ENCODE measurements around the gene CPM. TPM values are rescaled to one million over a fixed set of nuclear protein-coding genes. Genes with fewer than 3 reads are reported as not detected.
"Not testable (repeated sequence)": the region's sequence is repeated elsewhere in the genome, so short reads cannot be mapped to it uniquely, and the experiment has no call there.

CPM gene
- total and polyA plus RNA-seq, 7 experiments from 2014 or later, result 0.06 to 5.9 (median 1.8) TPM

DNA sequence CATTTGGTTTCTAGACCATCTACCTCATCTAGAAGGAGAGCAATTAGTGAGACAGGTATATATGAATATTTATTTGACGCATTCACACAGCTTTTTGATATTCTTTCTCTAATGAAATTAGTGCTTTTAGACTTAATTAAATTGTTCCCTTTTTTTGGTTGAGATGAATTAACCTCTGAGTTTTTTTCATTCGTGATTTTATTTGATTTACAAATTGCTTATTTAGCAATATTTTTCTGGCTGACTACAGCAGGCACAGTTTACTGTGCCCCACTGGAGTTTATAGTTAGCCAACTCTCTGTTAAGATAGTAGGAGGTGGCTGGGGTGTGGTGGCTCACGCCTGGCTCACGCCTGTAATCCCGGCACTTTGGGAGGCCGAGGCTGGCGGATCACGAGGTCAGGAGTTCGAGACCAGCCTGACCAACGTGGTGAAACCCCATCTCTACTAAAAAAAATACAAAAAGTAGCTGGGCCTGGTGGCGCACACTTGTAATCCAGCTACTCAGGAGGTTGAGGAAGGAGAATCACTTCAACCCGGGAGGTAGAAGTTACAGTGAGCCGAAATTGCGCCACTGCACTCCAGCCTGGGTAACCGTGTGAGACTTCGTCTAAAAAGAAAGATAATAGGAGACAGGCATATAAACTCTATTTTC lies 108.2 kb downstream of the CPM start:
- intact Hi-C loops (cut with micrococcal nuclease), result no loop called here
- peak overlapping the region in 4 of 9 donors; percentile 12 to 83 (median 54) for H3K27ac Mint-ChIP-seq
- no peak overlapping the region for H3K27ac ChIP-seq (ENCODE audit: low read depth, low read length)
- H3K36me3 ChIP-seq (ENCODE audit: control insufficient read depth in 2 of 3, insufficient read depth in 3 of 3, low read length in 3 of 3), result peaks cover 15 to 73% (median 15%) of the 10 kb centered on the region in 3 experiments
- no peaks in the 10 kb centered on the region for H3K9me3 Mint-ChIP-seq
- H3K27me3 ChIP-seq (ENCODE audit: control insufficient read depth in 2 of 2, insufficient read depth in 2 of 2, low read length in 2 of 2), result no peaks in the 10 kb centered on the region
- ATAC-seq (no peak), DNase-seq (no peak)
- CTCF ChIA-PET, result interaction anchor here (0.7 kb wide), 1 partner anchor 267 kb away, joined by 3 read pairs; no protein-coding TSS in a partner anchor
- H3K4me1 ChIP-seq (ENCODE audit: control insufficient read depth in 2 of 2, insufficient read depth in 2 of 2, low read length in 2 of 2), result no peaks in the 10 kb centered on the region
- no peaks in the 10 kb centered on the region for H3K9me3 ChIP-seq (ENCODE audit: control insufficient read depth in 2 of 3, low read length in 3 of 3)
- H3K27me3 Mint-ChIP-seq, result no peaks in the 10 kb centered on the region
- H3K4me3 ChIP-seq (ENCODE audit: low read length), result no peak overlapping the region
- peaks cover 5 to 40% (median 31%) of the 10 kb centered on the region in 5 donors for H3K36me3 Mint-ChIP-seq
- H3K4me3 Mint-ChIP-seq, result no peak overlapping the region
- POLR2A ChIA-PET, result no interaction called here
- H3K4me1 Mint-ChIP-seq, result peaks cover 3 to 43% (median 13%) of the 10 kb centered on the region in 7 donors

DNA sequence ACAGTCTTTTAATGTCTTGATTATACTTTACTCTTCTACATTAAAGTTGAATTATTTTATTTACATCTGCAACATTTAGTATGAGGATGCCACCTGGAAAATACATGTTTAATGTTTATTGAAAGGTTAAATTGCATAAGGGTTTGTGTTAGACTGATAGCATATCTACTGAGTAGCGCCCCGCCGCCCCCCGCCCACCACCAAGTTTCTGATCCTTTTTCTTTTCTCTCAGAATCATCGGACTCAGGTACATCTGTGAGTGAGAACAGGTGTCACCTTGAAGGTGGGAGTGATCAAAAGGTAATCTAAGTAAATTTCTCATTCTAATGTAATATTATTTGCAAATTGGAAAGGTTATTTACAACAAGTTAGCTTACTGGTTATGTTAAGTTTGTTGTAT lies 108.8 kb downstream of the CPM start:
- H3K9me3 Mint-ChIP-seq, result no peaks in the 10 kb centered on the region
- CTCF ChIA-PET, result interaction anchor here (0.7 kb wide), 1 partner anchor 268 kb away, joined by 3 read pairs; no protein-coding TSS in a partner anchor
- no peaks in the 10 kb centered on the region for H3K27me3 ChIP-seq (ENCODE audit: control insufficient read depth in 2 of 2, insufficient read depth in 2 of 2, low read length in 2 of 2)
- ATAC-seq (no peak), DNase-seq (no peak)
- H3K4me3 ChIP-seq (ENCODE audit: low read length), result no peak overlapping the region
- peak overlapping the region in 5 of 9 donors; percentile 32 to 76 (median 62) for H3K27ac Mint-ChIP-seq
- no peak overlapping the region for H3K4me3 Mint-ChIP-seq
- H3K4me1 Mint-ChIP-seq, result peaks cover 3 to 45% (median 15%) of the 10 kb centered on the region in 7 donors
- no peaks in the 10 kb centered on the region for H3K27me3 Mint-ChIP-seq
- intact Hi-C loops (cut with micrococcal nuclease), result no loop called here
- peaks cover 15 to 77% (median 17%) of the 10 kb centered on the region in 3 experiments for H3K36me3 ChIP-seq (ENCODE audit: control insufficient read depth in 2 of 3, insufficient read depth in 3 of 3, low read length in 3 of 3)
- no peaks in the 10 kb centered on the region for H3K9me3 ChIP-seq (ENCODE audit: control insufficient read depth in 2 of 3, low read length in 3 of 3)
- H3K36me3 Mint-ChIP-seq, result peaks cover 5 to 44% (median 33%) of the 10 kb centered on the region in 5 donors
- peak overlapping the region; percentile 11 for H3K27ac ChIP-seq (ENCODE audit: low read depth, low read length)
- POLR2A ChIA-PET, result no interaction called here
- H3K4me1 ChIP-seq (ENCODE audit: control insufficient read depth in 2 of 2, insufficient read depth in 2 of 2, low read length in 2 of 2), result no peaks in the 10 kb centered on the region

DNA sequence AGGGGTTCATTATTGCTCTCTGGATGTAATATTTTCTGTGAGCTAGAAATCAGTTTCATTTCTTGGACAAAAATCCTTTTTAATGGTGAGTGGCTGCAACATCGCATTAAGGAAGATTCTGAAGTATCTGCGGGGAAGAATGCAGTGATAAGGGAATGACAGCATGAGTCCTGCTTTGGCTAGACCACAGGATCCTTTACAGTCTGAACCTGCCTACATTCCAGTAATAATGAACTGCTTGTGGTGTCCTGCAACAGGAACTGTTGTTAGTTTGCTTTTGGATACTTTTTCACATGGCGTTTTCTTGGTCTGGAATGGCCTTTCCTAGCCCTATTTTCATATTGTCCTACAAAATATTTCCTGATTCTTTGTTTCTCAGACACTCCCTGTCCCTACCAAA lies 109.3 kb downstream of the CPM start:
- no peak for DNase-seq
- ChIA-PET POLR2A (no interaction called here), CTCF (no interaction called here)
- no peak overlapping the region for H3K4me3 Mint-ChIP-seq
- H3K27me3 Mint-ChIP-seq, result no peaks in the 10 kb centered on the region
- H3K36me3 ChIP-seq (ENCODE audit: control insufficient read depth in 2 of 3, insufficient read depth in 3 of 3, low read length in 3 of 3), result peaks cover 11 to 77% (median 15%) of the 10 kb centered on the region in 3 experiments
- no peak overlapping the region for H3K4me3 ChIP-seq (ENCODE audit: low read length)
- ATAC-seq, result no peak
- no peaks in the 10 kb centered on the region for H3K27me3 ChIP-seq (ENCODE audit: control insufficient read depth in 2 of 2, insufficient read depth in 2 of 2, low read length in 2 of 2)
- H3K27ac Mint-ChIP-seq, result peak overlapping the region in 6 of 9 donors; percentile 11 to 76 (median 56)
- H3K27ac ChIP-seq (ENCODE audit: low read depth, low read length), result peak overlapping the region; percentile 11
- H3K36me3 Mint-ChIP-seq, result peaks cover 5 to 44% (median 37%) of the 10 kb centered on the region in 5 donors
- H3K9me3 Mint-ChIP-seq, result no peaks in the 10 kb centered on the region
- no peaks in the 10 kb centered on the region for H3K4me1 ChIP-seq (ENCODE audit: control insufficient read depth in 2 of 2, insufficient read depth in 2 of 2, low read length in 2 of 2)
- H3K4me1 Mint-ChIP-seq, result peaks cover 3 to 50% (median 18%) of the 10 kb centered on the region in 7 donors
- H3K9me3 ChIP-seq (ENCODE audit: control insufficient read depth in 2 of 3, low read length in 3 of 3), result no peaks in the 10 kb centered on the region
- intact Hi-C loops (cut with micrococcal nuclease), result no loop called here

DNA sequence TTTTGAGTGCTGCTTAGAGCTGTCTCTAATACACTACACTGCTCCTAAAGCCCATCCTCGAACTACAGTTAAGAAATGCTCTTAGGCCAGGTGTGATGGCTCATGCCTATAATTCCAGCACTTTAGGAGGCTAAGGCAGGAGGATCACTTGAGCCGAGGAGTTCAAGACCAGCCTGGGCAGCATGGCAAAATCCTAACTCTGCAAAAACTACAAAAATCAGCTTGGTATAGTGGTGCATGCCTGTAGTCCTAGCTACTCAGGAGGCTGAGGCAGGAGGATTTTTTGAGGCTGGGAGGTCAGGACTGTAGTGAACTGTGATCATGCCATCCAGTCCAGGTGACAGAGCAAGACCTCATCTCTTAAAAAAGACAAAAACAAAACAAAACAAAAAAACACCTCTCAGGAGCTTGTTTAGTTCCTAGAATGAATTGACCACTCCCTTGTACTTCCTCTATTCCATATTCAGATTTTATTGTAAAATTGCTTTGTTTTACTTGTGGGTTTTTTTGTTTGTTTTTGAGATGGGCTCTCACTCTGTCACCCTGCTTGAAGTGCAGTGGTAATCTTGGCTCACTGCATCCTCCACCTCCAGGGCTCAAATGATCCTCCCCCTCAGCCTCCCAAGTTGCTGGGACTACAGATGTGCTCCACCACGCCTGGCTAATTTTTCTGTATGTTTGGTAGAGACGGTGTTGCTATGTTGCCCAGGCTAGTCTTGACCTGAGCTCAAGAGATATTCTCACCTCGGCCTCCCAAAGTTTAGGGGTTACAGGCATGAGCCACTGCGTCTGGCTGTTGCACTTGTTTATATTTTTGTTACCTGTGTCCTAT lies 111.4 kb downstream of the CPM start:
- Mint-ChIP-seq H3K4me1 (peaks cover 3 to 54% (median 18%) of the 10 kb centered on the region in 7 donors), H3K36me3 (peaks cover 5 to 49% (median 33%) of the 10 kb centered on the region in 5 donors), H3K4me3 (no peak overlapping the region), H3K27ac (peak overlapping the region; percentile 15 to 81 (median 75)), H3K9me3 (no peaks in the 10 kb centered on the region), H3K27me3 (no peaks in the 10 kb centered on the region)
- no peak overlapping the region for H3K4me3 ChIP-seq (ENCODE audit: low read length)
- no peaks in the 10 kb centered on the region for H3K27me3 ChIP-seq (ENCODE audit: control insufficient read depth in 2 of 2, insufficient read depth in 2 of 2, low read length in 2 of 2)
- ATAC-seq (no peak), DNase-seq (no peak)
- H3K36me3 ChIP-seq (ENCODE audit: control insufficient read depth in 2 of 3, insufficient read depth in 3 of 3, low read length in 3 of 3), result peaks cover 9 to 69% (median 11%) of the 10 kb centered on the region in 3 experiments
- ChIA-PET POLR2A (interaction anchor here (0.6 kb wide), 2 partner anchors 9 to 344 kb away, joined by 3 read pairs; no protein-coding TSS in a partner anchor), CTCF (interaction anchor here (0.7 to 1.3 kb wide), 2 partner anchors 9 to 474 kb away, joined by 3 to 4 read pairs; no protein-coding TSS in a partner anchor)
- intact Hi-C loops (cut with micrococcal nuclease), result no loop called here
- H3K4me1 ChIP-seq (ENCODE audit: control insufficient read depth in 2 of 2, insufficient read depth in 2 of 2, low read length in 2 of 2), result no peaks in the 10 kb centered on the region
- H3K9me3 ChIP-seq (ENCODE audit: control insufficient read depth in 2 of 3, low read length in 3 of 3), result no peaks in the 10 kb centered on the region
- no peak overlapping the region for H3K27ac ChIP-seq (ENCODE audit: low read depth, low read length)

DNA sequence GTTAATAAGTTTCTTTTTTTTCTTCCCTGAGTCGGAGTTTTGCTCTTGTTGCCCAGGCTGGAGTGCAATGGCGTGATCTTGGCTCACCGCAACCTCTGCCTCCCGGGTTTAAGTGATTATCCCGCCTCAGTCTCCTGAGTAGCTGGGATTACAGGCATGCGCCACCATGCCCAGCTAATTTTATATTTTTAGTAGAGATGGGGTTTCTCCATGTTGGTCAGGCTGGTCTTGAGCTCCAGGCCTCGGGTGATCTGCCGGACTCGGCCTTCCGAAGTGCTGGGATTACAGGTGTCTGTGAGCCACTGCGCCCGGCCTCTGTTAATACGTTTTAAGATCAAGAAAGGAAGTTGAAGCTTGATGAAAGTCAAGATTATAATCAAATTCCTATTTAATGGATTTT lies 113.5 kb downstream of the CPM start:
- H3K4me3 ChIP-seq (ENCODE audit: low read length); DNase-seq; H3K9me3 ChIP-seq (ENCODE audit: control insufficient read depth in 2 of 3, low read length in 3 of 3); intact Hi-C loops (cut with micrococcal nuclease); H3K27ac ChIP-seq (ENCODE audit: low read depth, low read length); H3K27me3 ChIP-seq (ENCODE audit: control insufficient read depth in 2 of 2, insufficient read depth in 2 of 2, low read length in 2 of 2); ATAC-seq; H3K4me3 Mint-ChIP-seq; H3K4me1 ChIP-seq (ENCODE audit: control insufficient read depth in 2 of 2, insufficient read depth in 2 of 2, low read length in 2 of 2); H3K9me3 Mint-ChIP-seq; H3K27me3 Mint-ChIP-seq: not testable (repeated sequence)
- ChIA-PET CTCF (interaction anchor here (1.1 kb wide), 1 partner anchor 13 kb away, joined by 7 read pairs; no protein-coding TSS in a partner anchor), POLR2A (interaction anchor here (0.6 to 1.6 kb wide), 2 partner anchors 12 to 1351 kb away, joined by 4 to 5 read pairs; partner anchors contain the start of gene MDM2)
- Mint-ChIP-seq H3K4me1 (peaks cover 9 to 58% (median 30%) of the 10 kb centered on the region in 7 donors), H3K36me3 (peaks cover 5 to 41% (median 35%) of the 10 kb centered on the region in 5 donors), H3K27ac (peak overlapping the region in 1 of 9 donors; percentile 49)
- peaks cover 3 to 57% (median 7%) of the 10 kb centered on the region in 3 experiments for H3K36me3 ChIP-seq (ENCODE audit: control insufficient read depth in 2 of 3, insufficient read depth in 3 of 3, low read length in 3 of 3)

DNA sequence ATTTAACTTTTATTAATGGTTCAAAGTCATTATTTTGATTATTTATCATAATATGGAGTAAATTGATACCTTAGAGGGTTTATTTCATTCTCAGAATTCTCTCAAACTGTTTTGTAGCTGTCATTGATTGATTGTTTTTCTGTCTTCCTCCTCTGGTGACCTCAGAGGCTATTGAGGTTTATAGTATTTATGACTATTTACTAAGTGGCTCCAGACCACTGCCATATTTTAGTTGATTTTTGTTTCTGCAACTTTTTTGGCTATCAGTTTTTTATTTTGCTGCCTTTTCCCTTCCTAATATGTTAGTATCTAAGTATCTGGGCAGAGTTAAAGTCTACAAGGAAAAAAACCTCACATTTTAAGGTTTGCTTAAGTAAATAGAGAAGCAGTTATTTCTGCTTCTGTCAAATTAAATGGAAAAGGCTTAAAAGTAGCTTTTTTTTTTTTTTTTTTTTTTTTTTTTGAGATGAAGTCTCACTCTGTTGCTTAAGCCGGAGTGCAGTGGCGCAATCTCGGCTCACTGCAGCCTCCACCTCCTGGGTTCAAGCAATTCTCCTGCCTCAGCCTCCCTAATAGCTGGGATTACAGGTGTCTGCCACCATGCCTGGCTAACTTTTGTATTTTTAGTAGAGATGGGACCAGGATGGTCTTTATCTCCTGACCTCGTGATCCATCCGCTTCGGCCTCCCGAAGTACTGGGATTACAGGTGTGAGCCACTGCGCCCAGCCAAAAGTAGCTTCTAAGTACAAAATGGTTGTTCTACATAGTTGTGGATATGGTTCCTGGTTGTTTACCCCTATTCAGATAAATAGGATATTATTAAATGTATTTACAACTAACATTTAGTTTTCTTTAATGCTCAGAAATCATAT lies 116.8 kb downstream of the CPM start:
- no peaks in the 10 kb centered on the region for H3K27me3 ChIP-seq (ENCODE audit: control insufficient read depth in 2 of 2, insufficient read depth in 2 of 2, low read length in 2 of 2)
- Mint-ChIP-seq H3K27me3 (no peaks in the 10 kb centered on the region), H3K4me3 (peak overlapping the region in 1 of 10 donors; percentile 40), H3K9me3 (no peaks in the 10 kb centered on the region), H3K4me1 (peaks cover 23 to 64% (median 47%) of the 10 kb centered on the region in 7 donors), H3K27ac (peak overlapping the region in 7 of 9 donors; percentile 23 to 81 (median 69)), H3K36me3 (peaks cover 5 to 49% (median 18%) of the 10 kb centered on the region in 5 donors)
- ChIA-PET POLR2A (interaction anchor here (0.5 to 3.0 kb wide), 2 partner anchors 9 to 161 kb away, joined by 3 to 14 read pairs; partner anchors contain the start of gene MDM2), CTCF (interaction anchor here (0.7 to 2.4 kb wide), 2 partner anchors 8 to 237 kb away, joined by 3 to 10 read pairs; partner anchors contain the start of gene MDM2)
- ATAC-seq (no peak), DNase-seq (no peak)
- H3K36me3 ChIP-seq (ENCODE audit: control insufficient read depth in 2 of 3, insufficient read depth in 3 of 3, low read length in 3 of 3), result peaks cover 0 to 48% (median 9%) of the 10 kb centered on the region in 3 experiments
- H3K4me1 ChIP-seq (ENCODE audit: control insufficient read depth in 2 of 2, insufficient read depth in 2 of 2, low read length in 2 of 2), result peaks cover 0 to 5% of the 10 kb centered on the region in 2 donors
- H3K9me3 ChIP-seq (ENCODE audit: control insufficient read depth in 2 of 3, low read length in 3 of 3), result no peaks in the 10 kb centered on the region
- no peak overlapping the region for H3K27ac ChIP-seq (ENCODE audit: low read depth, low read length)
- no peak overlapping the region for H3K4me3 ChIP-seq (ENCODE audit: low read length)
- intact Hi-C loops (cut with micrococcal nuclease), result no loop called here
